HUES64 (cell line): ENCODE data around the gene PYDC1.
A peak's percentile ranks its signal among the peaks of the same experiment; 100 is the strongest.
"Not testable (repeated sequence)": the region's sequence is repeated elsewhere in the genome, so short reads cannot be mapped to it uniquely, and the experiment has no call there.

Experiments used
- H3K27ac ChIP-seq: 2 replicates; pipeline ENCODE4 v1.7.0; 2013; ENCODE audit warnings: low read depth, low read length, inconsistent platforms
- H3K27me3 ChIP-seq: 2 replicates; pipeline ENCODE4 v1.6.1; 2013; ENCODE audit warnings: mild to moderate bottlenecking, low read length; ENCODE audit not compliant: insufficient read depth
- H3K36me3 ChIP-seq: 2 replicates; pipeline ENCODE4 v1.6.1; 2013; ENCODE audit warnings: mild to moderate bottlenecking, low read length; ENCODE audit not compliant: insufficient read depth
- H3K4me1 ChIP-seq: 2 replicates; pipeline ENCODE4 v1.6.1; 2013; ENCODE audit warnings: mild to moderate bottlenecking, low read length, moderate library complexity; ENCODE audit not compliant: insufficient read depth
- H3K4me3 ChIP-seq: 2 replicates; pipeline ENCODE4 v1.5.1; 2013; ENCODE audit warnings: mild to moderate bottlenecking, low read length, moderate library complexity
- H3K9ac ChIP-seq: 2 replicates; pipeline ENCODE4 v1.6.1; 2013; ENCODE audit warnings: mild to moderate bottlenecking, low read depth, low read length
- H3K9me3 ChIP-seq: 2 replicates; pipeline ENCODE4 v1.6.1; 2013; ENCODE audit warnings: low read depth, low read length; ENCODE audit not compliant: insufficient read depth
- WGBS: fragments of 150-250, 120-280 bp; methylation state at CpG from one replicate; pipeline ENCODE4 v1.1.7; 2013; ENCODE audit warnings: missing lambda C conversion rate; 5-methylcytosine and 5-hydroxymethylcytosine counted together

PYDC1 gene

DNA sequence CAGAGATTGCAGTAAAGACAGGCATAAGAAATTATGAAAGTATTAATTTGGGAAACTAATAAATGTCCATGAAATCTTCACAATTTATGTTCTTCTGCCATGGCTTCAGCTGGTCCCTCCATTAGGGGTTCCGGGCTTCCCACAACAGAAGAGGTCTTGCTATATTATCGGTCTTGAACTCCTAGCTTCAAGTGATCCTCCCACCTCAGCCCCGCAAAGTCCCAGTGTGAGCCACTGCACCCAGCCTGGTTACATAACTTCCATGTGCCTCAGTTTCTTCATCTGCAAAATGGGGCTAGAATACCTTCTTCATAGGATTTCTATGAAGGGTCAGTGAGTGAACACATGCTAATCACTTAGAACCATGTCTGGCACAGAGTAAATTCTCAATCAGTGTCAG is 29.4 kb upstream of the PYDC1 start:
- 82% methylated on average over 3 of the region's 3 CpGs for WGBS
- Histone ChIP-seq H3K27me3 (no peaks in the 10 kb centered on the region), H3K36me3 (no peaks in the 10 kb centered on the region)

DNA sequence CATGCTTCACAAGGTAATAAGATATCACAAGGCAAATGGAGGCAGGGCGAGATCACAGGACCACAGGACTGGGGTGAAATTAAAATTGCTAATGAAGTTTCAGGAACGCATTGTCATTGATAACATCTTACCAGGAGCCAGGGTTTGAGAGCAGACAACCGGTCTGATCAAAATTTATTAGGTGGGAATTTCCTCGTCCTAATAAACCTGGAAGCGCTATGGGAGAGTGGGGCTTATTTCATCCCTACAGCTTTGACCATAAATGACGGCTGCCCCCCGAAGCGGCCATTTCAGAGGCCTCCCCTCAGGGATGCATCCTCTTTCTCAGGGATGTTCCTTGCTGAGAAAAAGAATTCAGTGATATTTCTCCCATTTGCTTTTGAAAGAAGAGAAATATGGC is 28.7 kb upstream of the PYDC1 start:
- not testable (repeated sequence) for H3K9ac ChIP-seq, H3K9me3 ChIP-seq, H3K27me3 ChIP-seq, H3K4me1 ChIP-seq, H3K36me3 ChIP-seq
- H3K4me3 ChIP-seq, result 0 out of 2 replicates have a peak overlapping the region, but pooled peaks have one; percentile 26
- 4% methylated on average over 8 of the region's 8 CpGs for WGBS
- H3K27ac ChIP-seq, result peak overlapping the region; percentile 87; the same call in 1 of the 2 replicates

More for the DNA sequence above, 29.4 kb upstream of the PYDC1 start:
- H3K9ac ChIP-seq, result no peak overlapping the region
- peak overlapping the region; percentile 32; the same call in 1 of the 2 replicates for H3K27ac ChIP-seq
- peaks cover 6% of the 10 kb centered on the region; the same call in 1 of the 2 replicates for H3K4me1 ChIP-seq
- no peaks in the 10 kb centered on the region for H3K9me3 ChIP-seq
- H3K4me3 ChIP-seq, result no peak overlapping the region

- H3K9me3 ChIP-seq, result no peaks in the 10 kb centered on the region
- H3K36me3 ChIP-seq, result no peaks in the 10 kb centered on the region
- H3K4me3 ChIP-seq, result no peak overlapping the region
- WGBS, result 74% methylated on average over 7 of the region's 9 CpGs
- no peak overlapping the region for H3K9ac ChIP-seq
- H3K27ac ChIP-seq, result no peak overlapping the region
- H3K27me3 ChIP-seq, result no peaks in the 10 kb centered on the region
- peaks cover 6% of the 10 kb centered on the region; the same call in 1 of the 2 replicates for H3K4me1 ChIP-seq
These were observed 27.1 kb upstream of the PYDC1 start for GRCh38 chr16:31243734-31244670.

GRCh38 chr16:31242206-31242605 is 25.3 kb upstream of the PYDC1 start:
- Histone ChIP-seq H3K9ac (no peak overlapping the region), H3K36me3 (no peaks in the 10 kb centered on the region), H3K9me3 (no peaks in the 10 kb centered on the region), H3K27ac (no peak overlapping the region), H3K27me3 (no peaks in the 10 kb centered on the region), H3K4me3 (no peak overlapping the region), H3K4me1 (peaks cover 6% of the 10 kb centered on the region; the same call in 1 of the 2 replicates)
- 83% methylated on average over 5 of the region's 6 CpGs for WGBS

GRCh38 chr16:31238041-31238440 is 21.1 kb upstream of the PYDC1 start:
- no peak overlapping the region for H3K9ac ChIP-seq
- no peaks in the 10 kb centered on the region for H3K4me1 ChIP-seq
- no peak overlapping the region for H3K4me3 ChIP-seq
- no peaks in the 10 kb centered on the region for H3K36me3 ChIP-seq
- no peaks in the 10 kb centered on the region for H3K27me3 ChIP-seq
- H3K27ac ChIP-seq, result no peak overlapping the region
- H3K9me3 ChIP-seq, result no peaks in the 10 kb centered on the region
- 94% methylated on average over 3 of the region's 4 CpGs for WGBS

- 91% methylated on average over 10 of the region's 10 CpGs for WGBS
- Histone ChIP-seq H3K9ac (no peak overlapping the region), H3K27ac (no peak overlapping the region), H3K4me3 (no peak overlapping the region), H3K4me1 (no peaks in the 10 kb centered on the region), H3K36me3 (no peaks in the 10 kb centered on the region), H3K9me3 (no peaks in the 10 kb centered on the region), H3K27me3 (no peaks in the 10 kb centered on the region)
These were observed 12.6 kb upstream of the PYDC1 start for GRCh38 chr16:31229501-31229900.

- WGBS, result 90% methylated on average over 4 of the region's 4 CpGs
- no peak overlapping the region for H3K27ac ChIP-seq
- H3K27me3 ChIP-seq, result no peaks in the 10 kb centered on the region
- no peaks in the 10 kb centered on the region for H3K9me3 ChIP-seq
- H3K9ac ChIP-seq, result no peak overlapping the region
- no peaks in the 10 kb centered on the region for H3K36me3 ChIP-seq
- H3K4me3 ChIP-seq, result no peak overlapping the region
- H3K4me1 ChIP-seq, result no peaks in the 10 kb centered on the region
These were observed 11.3 kb upstream of the PYDC1 start for GRCh38 chr16:31228206-31228605.

DNA sequence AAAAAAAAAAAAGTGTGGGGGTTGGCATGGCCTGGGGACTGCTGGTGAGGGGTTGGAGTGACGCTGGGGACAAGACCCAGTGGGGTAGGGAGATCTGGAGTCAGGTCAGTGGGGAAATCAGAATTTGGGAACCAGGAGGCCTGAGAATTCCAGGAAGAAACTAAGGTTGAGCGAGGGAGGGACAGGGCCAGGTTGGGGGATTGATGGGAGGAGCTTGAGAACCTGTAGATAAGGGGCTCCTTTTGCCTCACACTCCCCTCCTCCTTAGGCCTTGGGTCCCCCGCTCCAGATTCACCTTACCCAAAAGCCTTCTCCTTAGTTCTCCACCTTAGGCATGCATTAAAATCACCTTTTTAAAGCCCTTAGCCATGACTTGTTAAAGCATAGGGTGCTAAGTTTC is 8.3 kb upstream of the PYDC1 start:
- H3K27me3 ChIP-seq, result no peaks in the 10 kb centered on the region
- no peaks in the 10 kb centered on the region for H3K36me3 ChIP-seq
- no peaks in the 10 kb centered on the region for H3K9me3 ChIP-seq
- no peak overlapping the region for H3K27ac ChIP-seq
- no peaks in the 10 kb centered on the region for H3K4me1 ChIP-seq
- H3K4me3 ChIP-seq, result no peak overlapping the region
- no peak overlapping the region for H3K9ac ChIP-seq
- WGBS, result 87% methylated on average over 3 of the region's 3 CpGs

- no peak overlapping the region for H3K9ac ChIP-seq
- 95% methylated on average over 80 of the region's 80 CpGs for WGBS
These were observed 7.4 kb upstream of the PYDC1 start for GRCh38 chr16:31224092-31224955.

DNA sequence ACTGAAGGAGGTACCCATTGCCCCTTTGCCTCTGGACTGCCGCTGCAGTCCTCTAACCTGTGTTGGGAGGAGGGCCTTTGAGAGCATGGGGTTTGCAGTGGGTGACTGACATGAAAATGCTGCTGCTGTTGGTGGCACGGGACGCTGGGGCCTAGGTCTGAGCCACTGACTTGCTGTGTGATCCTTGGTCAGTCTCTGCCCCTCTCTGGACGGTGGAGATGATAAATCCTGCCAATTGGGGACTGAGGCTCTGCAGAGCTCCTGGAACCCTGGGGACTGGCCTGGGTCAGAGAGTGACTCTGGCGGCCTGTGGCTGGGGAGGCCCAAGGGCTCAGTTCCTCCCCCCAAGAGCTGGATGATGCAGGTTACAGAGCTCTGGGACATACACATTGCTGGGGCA is 6.1 kb upstream of the PYDC1 start:
- Histone ChIP-seq H3K36me3 (no peaks in the 10 kb centered on the region), H3K4me3 (no peak overlapping the region), H3K27ac (no peak overlapping the region), H3K9me3 (no peaks in the 10 kb centered on the region), H3K4me1 (no peaks in the 10 kb centered on the region), H3K27me3 (peaks cover 9% of the 10 kb centered on the region), H3K9ac (no peak overlapping the region)
- 91% methylated on average over 5 of the region's 5 CpGs for whole genome bisulfite sequencing

More at GRCh38 chr16:31224092-31224955, 7.4 kb upstream of the PYDC1 start:
- Histone ChIP-seq H3K36me3 (no peaks in the 10 kb centered on the region), H3K4me3 (no peak overlapping the region), H3K27me3 (no peaks in the 10 kb centered on the region), H3K27ac (no peak overlapping the region), H3K4me1 (no peaks in the 10 kb centered on the region), H3K9me3 (no peaks in the 10 kb centered on the region)
